ENCODE data around the gene ZNF469.
A peak's percentile ranks its signal among the peaks of the same experiment; 100 is the strongest.

The ZNF469 gene

DNA sequence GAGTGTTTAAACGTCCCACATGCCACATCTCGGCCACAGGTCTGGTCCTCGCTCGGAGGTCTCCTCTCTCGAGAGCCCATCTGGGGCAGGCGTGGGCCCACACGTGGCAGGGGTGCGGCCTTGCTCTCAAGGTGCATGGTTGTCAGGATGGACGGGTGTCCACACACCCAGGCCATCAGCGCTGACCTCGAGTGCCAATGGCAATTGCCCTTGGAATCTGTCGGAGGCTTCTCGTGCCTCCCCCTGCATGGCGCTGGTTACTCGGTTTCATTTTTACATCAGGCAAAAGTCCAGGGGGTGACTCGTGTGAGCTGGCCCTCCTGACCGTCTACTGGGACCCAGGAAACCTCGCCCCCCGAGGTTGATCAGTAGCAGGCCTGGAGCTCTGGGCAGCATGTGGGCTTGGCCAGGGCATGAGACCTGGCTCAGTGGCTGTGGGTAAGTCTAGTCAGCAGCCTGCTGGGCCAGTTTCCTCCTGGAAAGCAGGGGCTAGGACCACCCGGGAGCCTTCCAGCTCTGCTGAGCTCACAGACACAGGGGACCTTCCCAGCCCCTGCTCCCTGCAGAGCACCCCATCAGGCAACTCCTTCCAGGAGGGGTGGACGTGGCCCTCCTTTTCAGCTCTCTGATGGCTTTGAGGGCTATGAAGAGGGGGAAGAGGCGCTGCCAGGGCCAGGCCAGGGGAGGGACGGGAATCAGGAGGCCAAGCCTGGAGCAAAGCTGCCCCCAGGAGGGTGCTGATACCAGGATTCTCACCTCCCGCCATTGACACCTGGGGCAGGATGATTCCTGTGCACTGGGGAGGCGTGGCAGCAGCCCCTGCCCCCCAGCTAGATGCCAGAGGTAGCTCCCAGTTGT, 3.7 kb upstream of the ZNF469 start:
- DNase-seq, result no peak

DNA sequence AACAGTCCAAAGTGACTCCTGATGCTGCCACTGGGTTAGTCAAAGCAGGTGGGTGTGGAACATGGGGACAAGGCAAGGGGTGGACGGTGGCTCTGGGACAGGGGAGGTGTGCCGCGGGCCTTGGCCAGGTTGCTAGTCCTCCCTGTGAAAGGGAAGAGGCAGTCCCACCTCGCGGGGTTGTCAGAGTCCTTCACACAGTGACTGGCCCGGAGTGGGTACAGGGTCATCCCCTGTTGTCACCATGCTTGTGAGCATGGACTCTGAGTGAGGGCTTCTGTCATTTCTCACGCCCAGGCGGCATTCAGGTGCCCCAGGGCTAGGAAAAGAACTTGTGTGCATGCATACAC, 3.1 kb upstream of the ZNF469 start:
- no peak for DNase-seq

DNA sequence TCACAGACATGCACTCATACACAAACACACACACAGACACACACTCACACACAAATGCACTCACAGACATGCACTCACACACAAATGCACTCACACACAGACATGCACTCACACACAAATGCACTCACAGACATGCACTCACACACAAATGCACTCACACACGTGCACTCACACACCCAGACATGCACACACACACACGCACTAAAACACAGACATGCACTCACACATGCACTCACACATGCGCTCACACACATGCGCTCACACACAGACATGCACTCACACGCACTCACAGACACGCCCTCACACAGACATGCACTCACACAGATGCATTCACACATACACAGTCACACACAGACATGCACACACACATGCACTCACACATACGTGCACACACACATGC, 2.7 kb upstream of the ZNF469 start:
- DNase-seq, result no peak

DNA sequence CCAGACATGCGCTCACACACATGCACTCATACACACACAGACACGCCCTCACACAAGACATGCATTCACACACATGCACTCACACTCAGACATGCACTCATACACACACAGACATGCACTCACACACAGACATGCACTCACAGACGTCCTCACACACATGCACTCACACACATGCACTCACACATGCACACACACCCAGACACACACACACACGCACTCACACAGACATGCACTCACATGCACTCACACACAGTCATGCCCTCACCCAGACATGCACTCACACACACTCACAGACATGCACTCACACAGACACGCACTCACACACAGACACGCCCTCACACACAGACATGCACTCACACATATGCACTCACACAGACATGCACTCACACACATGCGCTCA, 2.1 kb upstream of the ZNF469 start:
- DNase-seq, result no peak

DNA sequence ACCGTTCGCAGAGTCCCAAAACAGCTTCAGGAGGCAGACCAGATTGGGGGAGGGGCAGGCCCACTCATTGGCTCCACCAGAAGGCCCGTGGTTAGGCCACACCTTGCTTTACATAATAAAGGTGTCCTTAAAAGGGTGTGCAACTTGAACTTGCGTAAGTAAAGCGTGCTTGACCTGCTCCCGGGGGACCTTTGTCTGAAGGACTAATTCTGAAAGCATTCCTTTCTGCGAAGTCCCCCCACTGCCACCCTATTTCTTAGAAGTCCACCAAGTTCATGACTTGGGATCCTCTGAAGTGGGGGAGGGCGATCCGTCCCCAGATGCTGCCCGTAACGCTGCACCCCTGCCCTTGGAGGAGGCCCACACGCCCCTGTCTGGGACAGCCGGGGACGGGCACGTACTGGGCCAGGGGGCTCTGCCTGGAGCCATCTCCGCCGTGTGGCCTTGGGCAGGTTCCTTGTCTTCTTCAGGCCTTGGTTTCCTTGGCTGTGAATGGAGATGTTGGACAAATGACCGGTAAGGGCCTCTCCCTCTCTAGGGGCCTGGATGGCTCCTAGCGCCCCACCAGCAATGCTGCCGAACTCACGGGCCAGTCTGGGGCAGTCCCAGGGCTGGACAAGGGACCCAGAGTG, 823 bp upstream of the ZNF469 start:
- DNase-seq, result no peak

DNA sequence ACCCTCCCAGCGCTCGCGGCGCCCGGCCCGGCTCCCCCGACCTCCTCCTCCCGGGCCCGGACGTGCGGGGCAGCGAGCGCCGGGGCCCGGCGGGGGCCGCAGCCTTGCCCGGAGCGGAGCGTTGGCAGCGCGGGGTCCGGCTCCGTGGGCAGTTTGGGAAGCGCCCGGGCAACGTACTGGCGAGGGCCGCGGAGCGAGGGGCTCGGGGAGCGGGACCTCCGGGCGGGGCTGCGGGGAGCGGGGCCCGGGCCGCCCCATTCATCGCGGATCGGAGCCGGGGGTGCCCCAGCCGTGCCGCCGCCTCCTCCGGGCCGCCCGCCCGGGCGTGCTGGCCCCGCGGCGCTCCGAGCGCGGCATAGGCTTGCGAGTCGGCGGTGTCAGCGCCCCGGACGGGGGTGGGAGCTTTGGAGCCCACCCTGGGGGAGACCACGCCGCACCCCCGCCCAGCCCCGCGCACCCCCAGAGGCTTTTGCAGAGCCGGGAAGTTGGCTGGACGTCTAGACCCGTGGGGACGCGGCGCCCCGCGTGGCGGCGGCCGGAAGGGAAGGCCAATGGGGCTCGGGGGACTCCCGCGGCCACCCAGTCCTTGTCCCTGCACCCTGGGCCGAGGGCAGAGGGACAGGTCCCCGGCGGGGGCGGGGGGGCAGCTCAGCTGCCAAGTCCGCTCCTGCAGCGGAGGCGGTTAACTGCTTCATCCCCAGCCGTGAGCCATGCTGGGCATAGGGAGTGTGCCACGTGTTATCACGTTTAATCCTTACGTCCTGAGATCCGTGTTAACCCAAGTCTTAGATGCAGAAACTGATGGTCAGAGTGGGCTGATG, 852 bp downstream of the ZNF469 start:
- DNase-seq, result peak; percentile 13 to 62 (median 32)

DNA sequence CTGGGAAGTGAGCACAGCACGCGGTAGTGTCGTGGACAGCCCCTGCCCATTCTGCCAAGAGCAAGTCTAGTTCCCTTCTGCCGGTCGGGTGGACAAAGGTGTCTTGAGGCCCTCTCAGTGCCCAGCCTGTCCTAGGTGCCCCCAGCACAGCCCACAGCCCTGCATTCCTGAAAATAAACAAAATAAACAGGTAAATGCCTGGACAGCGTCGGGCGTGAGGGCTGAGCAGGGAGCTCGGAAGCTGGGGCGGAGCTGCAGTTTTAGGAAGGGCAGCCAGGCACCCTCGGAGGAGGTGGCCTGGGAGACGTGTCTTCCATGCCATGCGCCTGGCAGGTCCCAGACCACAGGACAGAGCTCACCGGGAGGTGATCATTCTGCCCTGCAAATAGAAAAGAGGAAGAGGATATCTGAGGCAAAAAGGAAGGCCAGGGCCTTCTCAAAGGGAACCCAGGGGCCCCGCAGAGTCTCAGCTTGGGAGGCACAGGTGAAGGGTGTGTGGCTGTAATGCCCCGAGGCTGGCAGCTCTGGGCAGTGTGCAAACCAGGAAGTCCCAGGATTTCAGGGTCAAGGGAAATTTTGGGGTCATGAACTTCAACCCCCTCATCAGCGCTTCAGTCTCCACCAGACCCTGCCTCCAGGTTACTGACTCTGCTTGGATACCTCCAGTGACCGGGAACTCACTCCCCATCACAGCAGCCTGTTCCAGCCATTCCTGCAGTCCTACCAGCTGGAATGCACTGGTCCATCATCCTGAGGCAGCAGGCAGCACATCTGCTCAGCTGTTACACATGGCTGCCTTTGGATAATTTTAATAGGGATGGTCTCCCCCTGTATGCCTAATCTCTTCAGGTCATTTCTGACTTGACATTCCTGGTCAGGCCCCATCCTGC, 1.7 kb downstream of the ZNF469 start:
- peak in 1 of 4 experiments; percentile 12 for DNase-seq

DNA sequence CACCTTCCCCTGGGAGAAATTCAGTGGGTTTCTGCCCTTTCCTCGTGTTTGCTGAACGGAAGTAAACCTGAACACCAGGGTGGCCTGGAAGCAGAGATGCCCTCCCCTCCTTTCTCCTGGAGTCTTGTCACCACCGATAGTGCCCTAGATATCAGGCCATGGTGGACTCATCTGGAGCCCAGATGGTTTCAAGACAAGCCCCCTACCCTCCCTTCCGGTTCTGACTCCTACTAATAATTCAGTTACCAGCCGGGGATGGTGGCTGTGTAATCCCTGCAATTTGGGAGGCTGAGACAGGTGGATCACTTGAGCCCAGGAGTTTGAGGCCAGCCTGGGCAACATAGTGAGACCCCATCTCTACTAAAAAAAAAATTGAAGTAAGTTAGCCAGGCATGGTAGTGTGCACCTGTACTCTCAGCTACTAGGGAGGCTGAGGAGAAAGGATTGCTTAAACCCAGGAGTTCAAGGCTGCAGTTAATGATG, 2.4 kb downstream of the ZNF469 start:
- no peak for DNase-seq

DNA sequence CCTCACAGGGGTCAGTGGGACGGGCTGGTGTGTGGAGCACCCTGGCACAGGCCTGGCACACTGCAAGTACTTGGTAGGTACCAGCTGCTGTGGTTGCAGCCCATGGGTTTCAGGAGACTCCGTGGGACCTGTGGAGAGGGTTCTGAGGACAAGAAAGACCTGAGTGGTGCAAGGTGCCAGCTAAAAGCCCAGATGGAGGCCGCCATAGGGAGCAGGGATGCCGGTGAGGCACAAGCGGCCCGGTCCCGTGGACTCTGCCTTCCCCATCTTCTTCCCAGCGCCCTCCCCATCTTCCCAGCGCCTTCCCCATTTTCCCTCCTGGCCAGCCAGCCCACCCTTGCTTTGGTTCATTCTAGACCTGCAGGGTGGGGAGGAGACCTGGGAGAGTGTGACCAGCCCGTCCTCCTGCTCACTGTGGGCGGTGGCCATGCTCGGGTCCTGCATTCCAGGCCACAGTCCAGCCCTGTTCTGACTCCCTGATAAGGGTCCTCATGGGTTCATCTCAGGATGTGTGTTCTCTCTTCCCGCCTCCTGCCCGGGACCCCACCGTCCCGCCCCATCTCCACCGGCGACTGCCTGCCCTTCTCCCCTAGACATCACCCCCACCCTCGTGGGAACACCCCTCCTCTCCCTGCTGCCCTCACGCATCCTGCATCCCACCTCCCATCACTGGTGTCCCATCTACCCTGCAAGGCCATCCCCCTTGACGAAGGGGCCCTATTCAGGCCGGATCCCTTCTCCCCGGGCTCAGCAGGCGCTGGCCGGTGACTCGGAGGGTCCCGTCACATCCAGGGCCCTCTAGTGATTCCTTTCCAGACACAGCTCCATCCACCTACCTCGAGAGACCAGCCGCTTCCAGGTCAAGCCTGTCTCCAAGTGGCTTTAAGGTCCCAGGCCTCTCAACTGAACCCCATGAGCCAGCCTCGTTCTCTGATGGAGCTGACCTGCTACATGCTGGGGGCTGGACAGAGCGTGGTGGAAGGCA, 3.4 kb downstream of the ZNF469 start:
- no peak for DNase-seq

DNA sequence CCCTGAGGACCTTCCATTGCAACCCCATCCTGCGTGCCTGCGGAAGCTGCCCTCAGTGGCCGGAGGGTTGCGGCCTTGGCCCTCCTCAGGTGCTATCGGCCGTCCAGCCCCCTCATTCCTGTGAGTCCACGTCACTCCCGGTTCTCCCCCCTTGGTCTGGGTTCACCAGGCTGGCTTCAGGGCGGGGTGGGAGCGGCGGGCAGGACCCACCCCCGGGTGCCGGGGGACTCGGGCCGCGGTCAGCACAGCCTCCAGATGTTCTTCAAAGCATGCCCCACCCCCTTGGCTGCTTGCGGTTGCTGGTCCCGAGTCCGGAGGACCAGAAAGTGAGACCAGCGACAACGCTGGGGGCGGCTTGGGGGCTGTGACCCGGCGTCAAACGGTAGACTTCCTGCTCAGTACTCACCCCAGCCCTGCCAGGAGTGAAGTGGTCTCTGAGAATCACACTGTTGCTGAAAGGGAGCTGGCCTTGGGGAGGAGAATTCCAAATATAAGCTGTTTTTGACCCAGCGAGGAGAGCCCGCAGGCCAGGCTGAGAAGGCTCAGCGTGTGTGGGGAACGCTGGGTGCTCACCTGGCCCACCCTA, 4.5 kb downstream of the ZNF469 start:
- no peak for DNase-seq

DNA sequence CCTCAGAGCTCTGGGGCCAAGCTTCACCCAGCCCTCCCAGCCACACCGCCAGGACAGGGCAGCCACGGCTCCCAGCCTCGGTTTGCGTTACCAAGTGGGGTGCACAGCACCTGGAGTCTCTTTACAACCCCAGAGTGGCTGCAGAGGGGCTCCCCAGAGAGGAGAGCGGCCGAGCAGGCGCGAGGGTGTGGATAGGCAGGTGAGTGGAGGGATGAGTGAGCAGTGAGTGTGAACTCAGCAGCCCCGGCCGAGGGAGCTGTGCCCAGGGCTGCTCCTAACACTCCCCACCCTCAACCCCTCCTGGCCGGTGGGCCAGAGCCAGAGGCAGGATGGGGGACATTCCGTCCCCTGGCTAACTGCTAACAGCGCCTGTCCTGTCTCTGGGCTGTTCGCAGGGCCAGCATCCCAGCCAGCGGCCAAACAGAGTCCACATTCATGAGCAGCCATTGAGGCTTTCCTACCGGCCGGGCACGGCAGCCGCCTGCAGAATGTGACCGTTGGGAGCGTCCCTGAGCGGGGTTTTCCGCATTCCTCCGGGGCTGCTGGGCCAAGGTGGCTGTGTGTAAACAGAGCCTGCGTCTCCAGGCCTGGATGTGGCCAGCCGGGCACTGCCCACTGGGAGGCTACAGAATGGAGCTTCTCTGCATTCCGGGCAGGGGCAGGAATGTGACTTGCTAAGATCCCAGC, 5.3 kb downstream of the ZNF469 start:
- DNase-seq, result no peak

DNA sequence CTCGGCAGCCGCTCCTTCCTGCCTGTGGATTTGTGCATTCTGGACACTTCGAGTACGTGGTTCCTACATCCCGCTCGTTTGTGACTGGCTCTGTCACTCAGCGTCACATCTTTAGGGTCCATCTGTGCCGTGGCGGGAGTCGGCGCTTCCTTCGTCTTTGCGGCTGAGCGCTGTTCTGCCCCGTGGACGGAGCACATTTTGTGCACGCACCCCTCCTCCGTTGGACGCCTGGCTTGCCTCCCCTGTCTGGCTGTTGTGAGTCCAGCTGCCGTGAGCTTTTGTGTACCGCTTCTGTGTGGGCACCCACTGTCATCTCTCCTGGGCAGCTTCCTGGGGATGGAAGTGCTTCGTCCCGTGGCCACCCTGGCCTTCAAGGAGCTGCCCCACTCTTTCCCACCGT, 6.4 kb downstream of the ZNF469 start:
- DNase-seq, result no peak

DNA sequence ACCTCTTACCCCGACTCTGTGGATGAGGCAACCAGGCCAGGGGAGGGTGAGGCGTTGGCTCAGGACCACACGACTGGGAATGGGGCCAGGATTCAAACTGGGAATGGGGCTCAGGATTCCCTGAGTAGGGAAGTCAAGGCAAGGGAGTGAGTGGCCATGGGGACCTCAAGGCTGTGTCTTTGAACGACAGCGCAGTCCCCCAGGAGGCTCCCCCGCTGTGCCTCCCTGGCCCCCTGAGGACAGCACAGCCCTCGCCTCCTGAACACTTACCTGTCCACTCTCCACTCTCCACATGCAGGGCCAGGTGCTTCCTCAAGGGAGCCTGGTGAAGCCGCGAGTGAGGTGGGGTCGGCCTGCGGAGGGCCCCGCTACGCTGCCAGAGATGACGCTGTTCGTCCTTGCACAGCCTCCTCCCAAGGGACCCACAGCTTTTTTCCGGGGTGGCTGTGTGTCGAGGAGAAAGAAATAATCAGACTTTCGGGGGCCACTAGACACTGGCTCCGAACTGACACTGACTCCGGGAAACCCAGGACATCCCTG, 6.9 kb downstream of the ZNF469 start:
- DNase-seq, result no peak

DNA sequence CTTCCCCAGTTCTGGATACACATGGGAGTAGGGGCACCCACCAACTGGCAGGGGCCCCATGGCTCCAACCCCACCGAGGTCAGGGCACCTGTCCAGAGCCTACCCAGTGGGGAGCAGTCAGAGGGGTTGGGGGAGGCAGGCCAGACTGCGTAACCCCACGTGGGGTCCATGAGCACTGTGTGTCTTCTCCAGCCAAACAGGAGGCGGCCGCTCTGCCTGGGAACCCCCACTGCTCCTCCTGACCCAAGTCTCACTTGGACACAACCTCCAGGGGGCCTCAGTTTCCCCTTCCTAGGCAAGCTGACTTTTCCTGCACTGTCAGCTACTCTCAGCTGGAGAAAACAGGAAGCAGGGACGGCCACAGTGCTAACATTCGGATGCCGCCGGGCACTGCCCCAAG, 7.5 kb downstream of the ZNF469 start:
- DNase-seq, result peak; percentile 5 to 41 (median 29)

DNA sequence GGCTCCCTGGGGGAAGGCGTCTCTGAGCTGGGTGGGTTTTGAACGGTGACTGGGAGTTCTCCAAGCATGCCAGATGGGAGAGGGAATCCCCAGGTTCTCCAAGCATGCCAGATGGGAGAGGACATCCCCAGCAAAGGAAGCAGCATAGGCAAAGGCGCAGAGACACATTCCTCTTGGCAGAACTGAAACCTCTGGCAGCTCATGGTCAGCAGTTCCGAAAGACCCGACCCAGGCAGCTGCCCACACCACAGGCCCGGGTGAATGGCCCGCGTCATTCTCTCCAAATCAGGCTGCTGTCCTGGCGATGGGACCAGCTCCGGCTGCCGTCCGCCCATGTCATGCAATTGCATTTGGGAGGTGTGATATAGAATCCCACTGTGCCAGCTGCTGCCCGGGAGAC, 8.0 kb downstream of the ZNF469 start:
- no peak for DNase-seq

DNA sequence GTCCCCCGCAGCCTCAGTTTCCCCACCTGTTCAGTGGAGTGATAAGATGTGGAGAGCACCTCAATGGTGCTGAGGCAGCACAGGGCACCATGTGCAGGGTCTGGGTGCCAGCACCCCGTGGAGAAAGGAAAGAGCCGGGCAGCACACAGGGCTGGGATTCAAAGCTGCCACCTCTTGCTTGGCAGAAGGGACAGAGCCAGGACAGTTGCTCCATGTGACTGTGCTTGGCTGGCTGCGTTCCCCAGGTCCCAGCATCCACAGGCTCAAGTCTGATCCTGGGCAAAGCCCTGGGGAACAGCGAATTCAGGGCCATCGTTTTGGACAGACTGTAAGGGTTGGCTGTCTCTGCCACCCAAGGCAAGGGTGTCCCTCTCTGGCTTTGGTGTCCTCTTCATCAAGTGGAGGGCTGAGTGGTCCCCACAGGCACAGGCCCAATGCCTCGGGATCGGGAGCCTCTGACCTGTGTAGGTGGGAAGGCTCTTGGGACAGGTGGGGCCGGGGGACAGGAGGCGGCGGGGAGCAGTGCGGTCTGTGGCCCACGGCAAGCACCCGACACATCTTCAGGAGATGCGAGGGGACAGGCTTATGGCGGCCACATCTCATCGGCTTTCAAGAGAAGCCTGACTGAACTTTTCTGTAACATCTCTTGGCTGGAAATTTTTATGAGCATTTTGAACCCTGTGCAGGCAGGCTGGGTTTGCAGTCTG, 8.5 kb downstream of the ZNF469 start:
- no peak for DNase-seq

DNA sequence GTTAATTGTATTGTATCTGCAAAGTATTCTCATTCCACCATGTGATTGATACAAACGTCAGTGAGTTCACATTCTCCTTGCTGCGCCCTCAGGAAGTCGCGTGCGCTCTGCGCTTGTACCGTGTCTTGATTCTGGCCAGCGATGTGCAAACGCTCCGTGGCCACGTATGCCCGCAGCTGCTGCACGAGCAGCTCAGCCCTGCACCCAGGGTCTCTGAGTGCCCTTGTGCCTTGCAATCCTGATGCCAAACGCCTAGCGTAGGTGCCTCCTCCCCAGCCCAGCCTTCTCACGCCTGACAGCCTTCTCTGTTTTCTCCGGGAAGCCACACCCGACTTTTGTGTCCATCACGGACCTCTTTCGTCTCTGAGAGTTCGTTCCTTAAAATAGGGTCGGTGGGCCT, 9.4 kb downstream of the ZNF469 start:
- DNase-seq, result no peak

DNA sequence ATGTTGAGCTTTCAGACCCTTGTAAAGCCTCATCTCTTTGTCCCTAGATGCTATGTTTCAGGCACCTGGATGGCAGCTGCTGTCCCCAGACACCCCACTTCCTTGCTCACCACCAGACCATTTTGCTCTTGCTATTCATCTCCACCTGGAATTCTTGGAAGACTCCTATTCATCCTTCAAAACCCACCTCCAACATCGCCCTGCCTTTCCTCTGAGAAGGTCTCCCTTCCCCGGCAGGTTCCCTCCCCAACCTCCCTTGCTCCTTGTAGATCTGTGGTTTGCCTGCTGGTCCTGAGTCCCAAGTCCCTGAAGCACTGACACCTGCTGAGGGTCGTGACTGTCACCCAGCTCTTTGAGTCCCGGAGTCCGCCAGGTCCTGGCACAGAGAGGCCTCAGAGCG, 9.9 kb downstream of the ZNF469 start:
- DNase-seq, result no peak

DNA sequence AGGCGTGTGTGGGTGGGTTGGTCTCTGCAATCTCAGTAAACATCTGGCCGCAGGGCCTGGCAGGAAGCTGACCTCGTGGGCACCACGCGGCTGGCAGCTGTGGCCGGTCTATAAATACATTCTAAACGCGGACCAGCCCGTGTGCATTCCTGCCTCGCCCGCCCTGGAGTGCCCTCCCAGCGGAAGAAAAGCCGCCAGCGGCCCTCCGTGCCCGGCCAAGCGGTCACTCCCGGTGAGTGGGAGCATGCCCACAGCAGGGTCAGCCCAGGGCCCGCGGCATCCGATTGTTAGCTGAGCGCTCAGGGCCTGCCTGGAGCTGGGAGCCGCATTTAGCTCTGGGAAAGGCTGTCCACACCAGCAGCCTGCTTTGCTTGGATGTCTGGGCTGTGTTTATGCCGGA, 10.3 kb downstream of the ZNF469 start:
- peak in 3 of 4 experiments; percentile 15 to 46 (median 40) for DNase-seq
